Endodermal cell (in vitro differentiated cells): Measurements from ENCODE around the gene TMEM196. TPM values are rescaled to one million over a fixed set of nuclear protein-coding genes. Genes with fewer than 3 reads are reported as not detected.

Experiments used
- DNase-seq: peaks from one replicate; pipeline ENCODE4 v3.0.0-alpha.2; 2017
- H3K27ac ChIP-seq: 2 replicates; pipeline ENCODE4 v1.5.1; 2013; ENCODE audit warnings: mild to moderate bottlenecking, low read depth, low read length, moderate library complexity
- H3K27me3 ChIP-seq: 2 replicates; pipeline ENCODE4 v1.6.1; 2013; ENCODE audit warnings: mild to moderate bottlenecking, low read length, moderate library complexity; ENCODE audit not compliant: insufficient read depth, control insufficient read depth, poor library complexity, severe bottlenecking
- H3K36me3 ChIP-seq: 2 replicates; pipeline ENCODE4 v1.7.0; 2013; ENCODE audit warnings: mild to moderate bottlenecking, low read length, moderate library complexity; ENCODE audit not compliant: control insufficient read depth, insufficient read depth
- H3K4me1 ChIP-seq: one replicate; pipeline ENCODE4 v1.7.0; 2013; ENCODE audit warnings: low read length; ENCODE audit not compliant: control insufficient read depth, insufficient read depth
- H3K4me3 ChIP-seq: 2 replicates; pipeline ENCODE4 v1.5.1; 2013; ENCODE audit warnings: mild to moderate bottlenecking, low read length, moderate library complexity
- H3K9ac ChIP-seq: 2 replicates; pipeline ENCODE4 v1.6.1; 2013; ENCODE audit warnings: mild to moderate bottlenecking, low read length, moderate library complexity; ENCODE audit not compliant: poor library complexity, severe bottlenecking; ENCODE audit errors: extremely low read depth
- H3K9me3 ChIP-seq: 2 replicates; pipeline ENCODE4 v1.6.1; 2013; ENCODE audit warnings: mild to moderate bottlenecking, low read length, moderate library complexity; ENCODE audit not compliant: control insufficient read depth
- H3K27ac Mint-ChIP-seq: 2 replicates; pipeline ENCODE4 v1.8.0; 2020; ENCODE audit warnings: mixed read lengths
- H3K27me3 Mint-ChIP-seq: 2 replicates; pipeline ENCODE4 v1.8.0; 2021; ENCODE audit warnings: mild to moderate bottlenecking, mixed read lengths; ENCODE audit not compliant: insufficient read depth
- H3K36me3 Mint-ChIP-seq: 2 replicates; pipeline ENCODE4 v1.8.0; 2020; ENCODE audit warnings: low read depth, mixed read lengths
- H3K4me1 Mint-ChIP-seq: 2 replicates; pipeline ENCODE4 v1.8.0; 2020; ENCODE audit warnings: mixed read lengths
- H3K4me3 Mint-ChIP-seq: 2 replicates; pipeline ENCODE4 v1.8.0; 2020; ENCODE audit warnings: mild to moderate bottlenecking, moderate library complexity, mixed read lengths
- H3K9me3 Mint-ChIP-seq: 2 replicates; pipeline ENCODE4 v1.8.0; 2020; ENCODE audit warnings: mild to moderate bottlenecking, mixed read lengths
- WGBS, 2 experiments: methylation state at CpG; one replicate each; pipeline versions ENCODE4 v1.1.5 to v1.1.7; 2013; ENCODE audit warnings: missing lambda C conversion rate in 2 of 2, mixed read lengths in 1 of 2; ENCODE audit not compliant: insufficient coverage in 1 of 2, insufficient read length in 1 of 2; 5-methylcytosine and 5-hydroxymethylcytosine counted together
- total RNA-seq, 2 donors: library from RNA; stranded (reverse); fragmentation: NEBNext Ultra II Directional in 1 of 2; extraction: Animal tissue kit (Norgen Biotek cat#: 25700) in 1 of 2; gene quantifications; 2 replicates in 1 of 2; 3 replicates in 1 of 2; pipeline ENCODE4 v1.2.1, GENCODE V29; 2021
- TF ChIP-seq, protein P1 (sequence below): fragments of 200-600 bp; sonication (generic); conservative IDR thresholded peaks from 2 replicates; pipeline ENCODE4 v1.5.0; 2021; ENCODE audit warnings: antibody characterized with exemption, mild to moderate bottlenecking

Gene TMEM196
- total RNA-seq, 2 donors from 2014 or later: not detected

DNA sequence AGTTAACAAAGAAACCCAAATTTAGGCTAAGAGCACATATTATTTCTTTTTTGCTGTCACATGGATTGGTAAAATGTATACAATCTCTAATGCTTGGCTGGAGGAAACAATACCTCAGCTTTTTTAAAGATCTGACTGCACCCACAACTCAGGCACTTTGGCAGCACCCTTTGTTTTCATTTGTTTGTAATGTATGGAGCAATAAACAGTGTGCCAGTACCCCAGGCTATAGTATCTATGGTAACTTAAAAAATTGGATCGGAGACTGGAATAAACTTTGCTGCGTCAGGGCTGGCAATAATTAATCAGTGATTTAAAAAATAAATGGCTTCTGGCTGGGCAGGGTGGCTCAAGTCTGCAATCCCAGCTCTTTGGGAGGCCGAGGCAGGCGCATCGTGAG lies 91.8 kb downstream of the TMEM196 start:
- H3K9me3 Mint-ChIP-seq: no peaks in the 10 kb centered on the region
- H3K9ac ChIP-seq: no peak overlapping the region
- TF ChIP-seq, protein P1, sequence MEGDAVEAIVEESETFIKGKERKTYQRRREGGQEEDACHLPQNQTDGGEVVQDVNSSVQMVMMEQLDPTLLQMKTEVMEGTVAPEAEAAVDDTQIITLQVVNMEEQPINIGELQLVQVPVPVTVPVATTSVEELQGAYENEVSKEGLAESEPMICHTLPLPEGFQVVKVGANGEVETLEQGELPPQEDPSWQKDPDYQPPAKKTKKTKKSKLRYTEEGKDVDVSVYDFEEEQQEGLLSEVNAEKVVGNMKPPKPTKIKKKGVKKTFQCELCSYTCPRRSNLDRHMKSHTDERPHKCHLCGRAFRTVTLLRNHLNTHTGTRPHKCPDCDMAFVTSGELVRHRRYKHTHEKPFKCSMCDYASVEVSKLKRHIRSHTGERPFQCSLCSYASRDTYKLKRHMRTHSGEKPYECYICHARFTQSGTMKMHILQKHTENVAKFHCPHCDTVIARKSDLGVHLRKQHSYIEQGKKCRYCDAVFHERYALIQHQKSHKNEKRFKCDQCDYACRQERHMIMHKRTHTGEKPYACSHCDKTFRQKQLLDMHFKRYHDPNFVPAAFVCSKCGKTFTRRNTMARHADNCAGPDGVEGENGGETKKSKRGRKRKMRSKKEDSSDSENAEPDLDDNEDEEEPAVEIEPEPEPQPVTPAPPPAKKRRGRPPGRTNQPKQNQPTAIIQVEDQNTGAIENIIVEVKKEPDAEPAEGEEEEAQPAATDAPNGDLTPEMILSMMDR: no peak
- no peak overlapping the region for H3K27ac Mint-ChIP-seq
- no peak overlapping the region for H3K4me3 ChIP-seq
- H3K36me3 Mint-ChIP-seq: no peaks in the 10 kb centered on the region
- WGBS, 2 experiments: 85 to 97% methylated on average over 2 to 5 of the region's 5 CpGs
- no peaks in the 10 kb centered on the region for H3K27me3 ChIP-seq
- H3K36me3 ChIP-seq: no peaks in the 10 kb centered on the region
- H3K4me1 Mint-ChIP-seq: no peaks in the 10 kb centered on the region
- H3K27ac ChIP-seq: no peak overlapping the region
- no peak for DNase-seq
- no peaks in the 10 kb centered on the region for H3K27me3 Mint-ChIP-seq
- H3K4me1 ChIP-seq: no peaks in the 10 kb centered on the region
- no peaks in the 10 kb centered on the region for H3K9me3 ChIP-seq
- H3K4me3 Mint-ChIP-seq: no peak overlapping the region

DNA sequence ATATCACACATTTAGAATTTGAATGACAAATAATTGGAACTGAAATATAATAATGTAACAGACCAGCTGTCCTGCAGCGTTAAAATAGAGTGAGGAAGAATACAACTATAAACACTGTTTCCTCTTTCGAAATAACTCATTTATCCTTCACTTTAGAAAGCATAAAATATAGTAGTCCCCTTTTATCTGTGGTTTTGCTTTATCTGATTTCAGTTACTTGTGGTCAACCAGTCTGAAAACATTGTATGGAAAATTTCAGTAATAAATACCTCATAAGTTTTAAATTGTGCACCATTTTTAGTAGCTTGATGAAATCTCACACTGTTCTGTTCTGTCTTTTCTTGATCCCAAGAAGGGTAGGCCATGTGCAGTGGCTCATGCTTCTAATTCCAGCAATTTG lies 96.2 kb downstream of the TMEM196 start:
- TF ChIP-seq, protein P1: no peak
- no peak overlapping the region for H3K9ac ChIP-seq
- H3K9me3 Mint-ChIP-seq: no peaks in the 10 kb centered on the region
- no peak for DNase-seq
- H3K36me3 Mint-ChIP-seq: no peaks in the 10 kb centered on the region
- no peak overlapping the region for H3K27ac Mint-ChIP-seq
- H3K27ac ChIP-seq: no peak overlapping the region
- no peak overlapping the region for H3K4me3 ChIP-seq
- no peak overlapping the region for H3K4me3 Mint-ChIP-seq
- no peaks in the 10 kb centered on the region for H3K9me3 ChIP-seq
- WGBS, 2 experiments: 94% methylated on average over 2 of the region's 2 CpGs; no CpG with 5 or more reads in 1 of the 2 experiments
- no peaks in the 10 kb centered on the region for H3K27me3 Mint-ChIP-seq
- H3K4me1 ChIP-seq: no peaks in the 10 kb centered on the region
- no peaks in the 10 kb centered on the region for H3K36me3 ChIP-seq
- no peaks in the 10 kb centered on the region for H3K27me3 ChIP-seq
- H3K4me1 Mint-ChIP-seq: no peaks in the 10 kb centered on the region

DNA sequence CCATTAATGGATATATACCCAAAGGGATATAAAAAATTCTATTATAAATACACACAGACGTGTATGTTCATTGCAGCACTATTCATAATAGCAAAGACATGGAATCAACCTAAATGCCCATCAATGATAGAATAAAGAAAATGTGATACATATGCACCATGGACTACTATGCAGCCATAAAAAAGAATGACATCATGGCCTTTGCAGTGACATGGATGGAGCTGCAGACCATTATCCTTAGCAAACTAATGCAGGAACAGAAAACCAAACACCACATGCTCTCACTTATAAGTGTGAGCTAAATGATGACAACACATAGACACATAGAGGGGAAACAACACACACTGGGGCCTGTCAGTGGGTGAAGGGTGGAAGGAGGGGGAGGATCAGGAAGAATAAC lies 97.6 kb downstream of the TMEM196 start:
- no peak overlapping the region for H3K9ac ChIP-seq
- TF ChIP-seq, protein P1: no peak
- no peak overlapping the region for H3K4me3 ChIP-seq
- H3K27me3 ChIP-seq: no peaks in the 10 kb centered on the region
- Mint-ChIP-seq H3K4me3 (no peak overlapping the region), H3K27ac (no peak overlapping the region), H3K27me3 (no peaks in the 10 kb centered on the region), H3K4me1 (no peaks in the 10 kb centered on the region), H3K36me3 (no peaks in the 10 kb centered on the region), H3K9me3 (no peaks in the 10 kb centered on the region)
- DNase-seq: no peak
- H3K27ac ChIP-seq: no peak overlapping the region
- no peaks in the 10 kb centered on the region for H3K36me3 ChIP-seq
- H3K4me1 ChIP-seq: no peaks in the 10 kb centered on the region
- no peaks in the 10 kb centered on the region for H3K9me3 ChIP-seq
- 100% methylated on average over 1 of the region's 1 CpG; no CpG with 5 or more reads in 1 of the 2 experiments for WGBS, 2 experiments
